Right hindlimb (tissue), 1 donor: ENCODE results near the gene TEKT3.

Experiments used
- DNase-seq: peaks from one replicate; pipeline ENCODE4 v3.0.0-alpha.2; 2018

TEKT3 gene

DNA sequence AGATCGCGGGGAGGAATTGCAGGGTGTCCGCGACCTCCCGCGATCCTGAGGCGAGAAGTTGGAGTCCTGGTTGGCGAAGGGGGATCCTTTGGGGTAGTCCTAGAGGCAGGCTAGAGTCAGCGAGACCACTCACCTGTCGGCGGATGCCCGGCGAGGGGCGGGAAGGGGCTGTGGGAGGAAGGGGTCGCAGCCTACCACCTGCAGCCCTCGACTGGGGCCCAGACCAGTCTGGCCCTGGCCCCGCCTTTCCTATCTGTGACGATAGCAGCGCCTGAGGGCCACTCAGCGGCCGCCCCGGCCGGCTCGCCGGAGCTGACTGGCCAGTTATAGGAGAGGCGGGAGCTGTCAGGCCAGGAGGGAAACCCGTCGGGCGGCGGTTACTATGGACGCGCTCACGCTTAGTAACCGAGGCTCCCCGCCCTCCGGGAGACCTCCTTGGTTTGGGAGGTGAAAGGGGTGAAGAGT, at the start of gene TEKT3:
TSS of gene TEKT3 (minus strand) at position 213 of the 465 bp plus-strand sequence. CDS start 10,012 bp downstream, outside the sequence.
- DNase-seq: peak; percentile 89

DNA sequence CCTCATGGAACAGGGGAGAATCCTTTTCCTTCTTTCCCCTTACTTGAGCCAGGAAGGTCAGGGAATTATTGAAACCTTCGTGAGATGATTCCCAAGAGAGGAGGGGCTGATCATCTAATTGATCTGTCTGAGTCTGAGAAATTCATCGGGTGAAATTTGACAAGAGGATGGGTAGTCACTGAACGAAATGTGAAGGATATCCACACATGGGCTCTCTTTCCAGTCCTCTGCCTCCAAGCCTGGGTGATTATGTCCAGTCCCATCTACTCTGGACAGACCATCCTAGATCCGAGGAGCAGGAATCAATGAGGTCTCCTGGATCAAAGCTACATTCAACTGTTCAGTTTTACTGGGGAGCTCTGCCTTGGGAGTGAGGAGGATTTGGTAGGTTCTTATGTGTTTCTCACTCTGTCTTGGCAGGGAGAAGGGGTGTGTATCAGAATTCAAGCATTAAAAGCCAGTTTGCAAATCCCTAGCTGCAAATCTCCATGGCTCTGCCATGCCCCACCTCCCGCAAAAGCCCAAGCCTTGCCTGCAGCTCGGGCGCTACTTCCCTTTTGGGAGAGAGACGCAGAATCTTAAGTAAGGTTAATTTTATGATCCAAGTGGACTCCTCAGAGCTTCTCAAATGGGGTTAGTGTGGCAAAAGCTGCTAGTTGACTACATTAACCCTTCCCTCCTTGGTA, 47.1 kb upstream of the TEKT3 start:
- DNase-seq: no peak

DNA sequence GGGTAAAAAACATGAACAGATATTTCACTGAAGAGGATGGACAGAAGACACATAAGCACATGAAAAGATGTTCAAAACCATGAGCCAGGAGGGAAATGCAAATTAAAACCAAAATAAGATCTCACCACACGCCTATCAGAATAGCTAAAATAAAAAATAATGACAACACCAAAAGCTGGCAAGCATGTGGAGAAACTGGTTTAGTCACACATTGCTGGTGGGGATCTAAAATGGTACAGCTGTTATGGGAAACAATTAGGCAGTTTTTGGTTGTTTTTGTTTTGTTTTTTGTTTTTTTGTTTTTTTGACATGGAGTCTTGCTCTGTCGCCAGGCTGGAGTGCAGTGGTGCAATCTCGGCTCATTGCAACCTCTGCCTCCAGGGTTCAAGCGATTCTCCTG, 44.7 kb upstream of the TEKT3 start:
- DNase-seq: no peak

DNA sequence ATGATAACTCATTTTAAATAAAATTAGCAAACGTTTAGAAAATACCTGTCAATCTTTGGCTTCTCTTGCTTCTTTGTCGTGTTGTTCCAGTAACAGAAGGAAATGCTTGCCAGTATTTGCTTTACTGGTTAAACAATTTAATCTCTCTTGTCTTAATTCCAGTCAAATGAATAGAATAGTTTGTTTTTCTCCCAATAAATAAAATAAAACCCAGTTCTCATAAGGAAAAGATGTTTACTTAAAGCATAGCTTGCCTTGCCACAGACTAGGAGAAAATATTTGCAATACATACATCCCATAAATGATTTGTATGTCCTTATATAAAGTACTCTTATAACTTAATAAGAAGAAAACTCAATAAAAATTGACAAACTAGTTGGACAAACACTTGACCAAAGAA, 43.9 kb upstream of the TEKT3 start:
- DNase-seq: no peak

DNA sequence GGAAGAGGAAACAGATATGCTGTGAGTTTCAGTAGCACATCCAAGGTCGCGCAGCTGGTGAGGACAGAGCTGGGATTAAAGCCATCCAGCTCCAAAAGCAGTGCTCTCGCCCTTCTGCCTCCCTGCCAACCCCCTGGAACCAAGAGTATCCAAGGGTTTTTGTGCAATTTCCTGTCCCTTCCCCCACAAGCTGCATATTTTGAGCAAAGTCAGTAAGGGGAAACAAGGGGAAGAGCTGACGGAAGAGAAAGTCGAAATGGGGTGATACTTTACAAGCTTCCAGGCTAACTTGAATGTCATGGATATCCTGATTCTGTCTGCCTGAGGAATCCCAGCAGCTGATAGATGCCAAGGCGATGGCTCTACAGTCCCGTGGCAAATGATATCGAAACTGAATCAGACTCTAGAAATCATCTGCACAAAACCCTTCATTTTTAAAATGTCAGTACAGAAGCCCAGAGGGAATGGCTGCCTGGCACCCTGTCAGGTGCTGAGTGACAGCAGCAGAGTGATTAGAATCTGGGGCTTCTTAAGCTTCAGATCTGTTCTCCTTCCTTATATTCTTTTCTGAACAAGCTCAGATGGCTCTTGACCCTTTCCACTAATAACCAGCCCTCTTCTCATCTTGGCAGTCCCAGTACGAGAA, 42.9 kb upstream of the TEKT3 start:
- DNase-seq: peak; percentile 63

DNA sequence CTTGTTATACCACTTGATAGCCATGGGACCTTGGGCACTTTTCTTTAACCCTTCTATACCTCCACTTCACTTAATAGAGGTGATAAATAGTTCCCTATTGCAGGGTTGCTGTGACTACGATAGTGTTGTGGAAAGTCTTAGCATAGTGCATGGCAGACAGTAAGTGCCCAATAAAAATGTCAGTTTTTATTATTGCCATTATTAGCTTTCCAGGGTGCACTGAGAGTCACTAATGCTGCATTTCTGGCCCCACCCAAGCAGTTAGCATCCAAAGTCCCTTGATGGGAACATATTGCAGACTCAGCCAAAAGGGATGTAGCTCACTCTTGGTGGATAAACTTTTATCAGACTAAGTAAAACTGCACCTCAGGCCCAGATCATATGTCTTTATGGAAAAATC, 41.5 kb upstream of the TEKT3 start:
- no peak for DNase-seq

DNA sequence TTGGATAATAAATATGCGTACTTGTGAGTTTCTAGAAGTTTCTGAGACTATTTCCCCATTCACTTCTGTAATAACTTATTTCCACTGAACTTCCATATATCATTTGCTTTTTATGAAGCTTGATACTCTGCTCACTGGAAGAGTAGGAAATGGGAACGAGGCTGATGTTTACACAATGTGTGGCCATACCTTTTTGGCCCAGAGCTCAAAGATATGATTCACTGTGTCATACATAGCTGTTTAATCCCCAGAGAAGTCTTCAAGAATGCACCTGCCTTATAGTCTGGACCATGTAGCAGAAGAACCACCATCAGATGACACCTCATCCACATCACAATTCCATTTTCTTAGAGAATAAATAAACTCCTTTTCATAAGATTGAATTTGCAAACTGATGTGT, 40.3 kb upstream of the TEKT3 start:
- no peak for DNase-seq

DNA sequence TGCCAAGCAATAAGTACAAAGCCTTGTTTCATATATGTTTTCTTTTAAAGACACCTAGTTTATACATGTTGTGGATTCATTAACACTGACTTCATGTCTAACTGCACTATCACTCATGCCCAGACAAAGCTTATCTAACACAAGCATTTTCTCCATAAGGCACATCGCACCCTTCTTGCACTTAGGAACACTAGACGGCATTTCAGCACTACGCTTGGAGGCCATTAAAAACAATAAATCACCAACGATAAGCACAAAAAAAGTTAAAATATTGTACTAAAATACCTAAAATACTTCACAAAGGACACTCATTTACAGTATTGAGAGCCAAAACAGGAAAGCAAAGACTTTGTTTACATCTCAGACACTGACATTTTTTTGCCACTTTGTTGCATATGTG, 39.0 kb upstream of the TEKT3 start:
- DNase-seq: no peak

DNA sequence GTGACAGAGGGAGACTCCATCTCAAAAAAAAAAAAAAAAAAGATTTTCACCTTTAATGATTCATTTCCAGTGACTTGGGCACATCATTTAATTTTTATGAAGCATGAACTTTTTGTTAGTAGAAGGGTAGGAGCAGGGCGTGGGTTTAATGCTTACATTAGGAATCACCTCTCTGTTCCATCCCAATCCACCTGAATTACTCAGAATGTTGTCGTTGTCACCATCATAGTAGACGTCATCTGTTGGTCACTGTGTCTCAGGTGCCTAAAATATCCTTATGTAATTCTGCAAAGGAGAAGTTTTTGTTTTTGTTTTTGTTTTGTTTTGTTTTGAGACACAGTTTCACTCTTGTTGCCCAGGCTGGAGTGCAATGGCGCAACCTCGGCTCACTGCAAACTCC, 38.3 kb upstream of the TEKT3 start:
- no peak for DNase-seq

DNA sequence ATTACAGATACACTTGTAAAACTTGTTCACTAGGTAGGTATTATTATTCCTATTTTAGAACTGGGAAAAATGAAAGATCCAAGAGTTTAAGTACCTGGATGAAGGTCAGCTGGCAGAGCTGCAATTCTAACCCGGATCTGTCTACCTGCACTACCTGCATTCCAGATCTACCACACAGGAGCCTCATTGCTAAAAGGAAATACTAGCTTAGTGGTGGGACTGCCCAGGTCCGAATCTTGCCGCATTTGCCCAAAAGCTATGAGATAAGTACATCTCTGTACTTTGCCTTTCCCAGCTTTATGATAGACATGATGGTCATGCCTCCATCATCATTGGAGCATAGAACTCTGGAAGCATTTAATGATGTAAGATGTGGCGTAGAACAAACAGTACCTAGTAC, 36.8 kb upstream of the TEKT3 start:
- DNase-seq: no peak

DNA sequence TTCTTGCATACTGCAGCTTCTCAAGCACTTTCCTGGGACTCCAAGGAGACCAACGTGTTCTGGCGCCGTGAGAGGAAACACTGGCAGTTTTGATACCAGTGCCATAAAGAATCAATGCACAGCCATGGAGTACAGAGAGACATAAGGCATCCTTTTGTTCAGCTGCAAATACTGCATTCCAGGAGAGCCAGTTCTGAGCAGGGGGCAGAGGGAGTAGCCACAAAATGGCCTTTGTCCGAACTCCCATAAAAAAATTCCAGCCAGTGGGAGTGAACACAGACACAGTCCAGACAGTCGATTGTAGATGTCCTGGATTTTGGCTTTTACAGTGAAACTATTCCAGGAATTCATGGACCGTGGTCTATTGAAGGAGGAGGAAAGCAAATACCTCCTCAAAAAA, 36.2 kb upstream of the TEKT3 start:
- peak; percentile 34 for DNase-seq

DNA sequence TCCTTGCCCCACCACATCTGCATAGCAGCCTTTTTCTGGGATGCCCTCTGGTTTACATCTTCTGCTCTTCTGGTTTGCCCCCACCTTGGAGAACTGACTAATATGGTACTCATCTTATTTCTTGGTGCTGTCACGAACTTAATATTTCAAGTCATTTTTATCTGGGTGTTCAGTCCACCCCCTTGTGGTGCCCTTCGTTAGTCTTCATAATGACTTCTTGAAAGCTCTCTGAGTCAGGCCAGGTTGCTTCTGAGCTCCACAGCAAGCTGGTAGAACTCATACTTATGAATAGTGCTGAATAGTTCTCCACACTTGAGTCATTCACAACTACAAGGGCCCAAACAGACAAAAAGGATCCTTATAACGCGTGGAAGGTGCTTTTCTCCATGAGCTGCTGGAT, 35.8 kb upstream of the TEKT3 start:
- no peak for DNase-seq

DNA sequence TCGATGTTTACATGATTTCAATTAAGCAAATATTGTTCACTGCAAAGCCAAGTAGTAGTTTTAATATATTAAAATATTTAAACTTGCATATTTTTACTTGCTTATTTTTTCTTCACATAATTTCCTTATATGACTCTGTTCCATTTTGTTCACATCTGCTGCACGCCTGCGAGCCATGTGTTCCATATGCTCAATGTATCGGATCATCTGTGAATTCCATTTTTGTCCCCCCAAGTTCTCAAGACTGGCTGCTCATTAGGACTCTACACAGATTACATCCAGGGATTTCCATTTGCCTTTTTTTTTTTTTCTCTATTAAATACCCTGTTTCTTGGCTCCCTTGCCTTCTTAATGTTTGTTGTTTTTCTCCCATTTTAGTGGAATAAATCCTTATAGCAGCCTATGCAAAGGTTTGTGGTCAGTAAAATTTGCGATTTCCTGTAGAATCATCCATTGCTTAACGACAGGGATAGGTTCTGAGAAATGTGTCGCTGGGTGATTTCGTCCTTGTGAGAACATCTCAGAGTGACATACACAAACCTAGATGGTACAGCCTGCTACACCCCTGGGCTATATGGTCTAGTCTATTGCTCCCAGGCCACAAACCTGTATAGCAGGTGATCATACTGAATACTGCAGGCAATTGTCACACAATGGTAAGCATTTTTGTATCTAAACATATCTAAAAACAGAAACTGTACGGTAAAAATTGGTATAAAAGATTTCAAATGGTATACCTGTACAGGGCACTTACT, 30.2 kb upstream of the TEKT3 start:
- DNase-seq: no peak

DNA sequence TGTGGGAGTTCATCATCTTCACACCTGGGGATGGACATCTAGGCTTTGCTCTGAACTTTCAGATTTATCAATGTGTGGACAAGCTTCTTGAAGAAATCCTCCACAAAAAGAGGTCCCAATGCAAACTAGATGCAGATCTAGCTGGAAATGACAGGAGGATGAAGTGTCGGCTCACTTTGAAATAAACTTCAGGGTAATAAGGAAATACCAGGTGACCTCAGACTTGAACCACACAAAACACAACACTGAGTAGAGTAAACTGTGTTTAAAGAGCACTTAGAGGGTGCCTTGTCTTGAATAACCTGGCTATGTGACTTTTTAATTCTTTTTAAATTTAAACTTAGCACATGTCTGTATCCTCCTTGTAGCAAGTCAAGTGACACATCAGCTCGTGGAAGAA, 27.2 kb upstream of the TEKT3 start:
- DNase-seq: no peak

DNA sequence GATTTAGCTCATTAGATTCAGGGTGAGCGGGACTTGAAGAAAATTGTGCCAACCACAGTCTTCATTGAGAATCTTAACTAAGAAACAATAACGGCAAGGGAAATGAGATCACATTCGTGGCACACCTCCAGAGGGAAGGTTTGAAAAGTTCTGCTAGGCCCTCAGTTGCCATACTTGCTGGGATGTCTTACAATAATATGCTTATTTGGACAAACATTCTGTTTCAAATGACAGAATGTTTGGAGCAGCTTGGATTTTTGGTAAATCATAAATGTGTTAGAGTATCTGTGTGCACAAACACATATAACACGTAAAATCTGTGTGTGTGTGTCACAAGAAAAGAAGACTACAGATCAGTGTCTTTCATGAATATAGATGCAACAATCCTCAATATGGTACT, 24.6 kb upstream of the TEKT3 start:
- DNase-seq: no peak

DNA sequence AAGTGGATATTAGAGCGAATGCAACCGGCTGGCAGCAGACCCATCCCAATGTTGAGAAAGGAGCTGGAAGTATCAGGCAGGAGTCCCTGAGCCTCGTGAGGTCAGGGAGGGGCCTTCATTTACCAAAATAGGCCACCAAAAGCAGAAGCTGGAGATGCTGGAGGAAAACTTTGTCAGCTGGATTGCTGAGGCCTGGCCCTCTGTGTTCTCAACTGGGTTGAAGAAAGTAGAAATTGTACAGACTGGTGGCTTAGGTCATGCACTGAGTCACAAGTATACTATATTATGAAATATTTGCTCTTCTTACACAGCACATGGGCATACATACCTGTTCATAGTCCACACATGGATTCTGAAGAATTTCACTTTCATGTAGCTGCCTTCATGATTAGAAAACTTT, 23.2 kb upstream of the TEKT3 start:
- no peak for DNase-seq

DNA sequence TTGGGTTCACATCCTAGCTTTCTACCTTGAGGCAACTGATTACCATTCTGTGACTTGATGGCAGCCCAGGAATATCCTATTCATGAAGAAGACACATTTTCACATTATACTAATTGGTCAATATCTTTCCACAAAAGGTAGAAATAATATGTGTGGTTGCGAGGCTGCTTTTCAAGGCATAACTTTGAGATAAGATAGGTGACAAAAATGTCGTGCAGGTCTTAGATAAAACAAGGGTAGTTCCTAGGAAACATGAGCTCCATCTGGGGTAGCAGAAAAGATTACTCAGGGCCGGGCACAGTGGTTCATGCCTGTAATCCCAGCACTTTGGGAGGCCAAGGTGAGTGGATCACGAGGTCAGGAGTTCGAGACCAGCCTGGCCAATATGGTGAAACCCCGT, 22.3 kb upstream of the TEKT3 start:
- no peak for DNase-seq

DNA sequence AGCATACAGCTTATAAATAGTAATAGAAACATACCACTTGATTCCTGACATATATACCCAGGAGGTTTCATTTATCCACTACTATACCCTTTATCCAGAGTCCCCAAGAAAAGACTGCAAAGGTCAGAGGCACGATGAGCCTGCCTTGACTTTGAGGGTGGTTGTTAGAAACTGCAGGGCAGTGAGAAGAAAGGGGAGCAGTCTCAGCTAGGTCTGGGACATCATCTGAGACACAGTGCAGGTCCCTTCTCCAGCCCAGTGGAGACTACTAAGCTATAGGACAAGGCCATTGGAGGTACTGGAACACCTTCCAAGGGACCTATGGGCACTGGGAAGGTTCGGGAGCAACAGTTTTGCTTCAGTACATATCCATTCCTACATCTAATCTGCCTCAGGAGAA, 20.2 kb upstream of the TEKT3 start:
- DNase-seq: no peak

DNA sequence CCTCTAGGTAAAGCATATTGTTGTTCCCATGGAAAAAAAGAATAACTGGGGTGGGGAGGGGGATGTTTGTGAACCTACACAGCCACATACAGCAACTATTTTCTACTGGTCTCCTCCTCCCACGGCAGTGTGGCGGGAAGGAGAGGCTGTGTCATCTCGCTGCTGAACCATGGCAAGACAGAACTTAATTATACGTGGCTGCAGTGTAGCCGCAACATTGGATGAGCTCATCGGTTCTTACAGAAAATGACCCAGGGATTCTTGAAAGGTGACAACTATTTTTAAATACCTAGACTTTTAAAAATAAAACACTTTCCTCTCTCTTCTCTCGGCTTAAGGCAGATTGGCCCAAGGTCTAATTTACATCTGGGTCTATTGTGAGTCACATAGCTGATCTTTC, 19.8 kb upstream of the TEKT3 start:
- DNase-seq: no peak

DNA sequence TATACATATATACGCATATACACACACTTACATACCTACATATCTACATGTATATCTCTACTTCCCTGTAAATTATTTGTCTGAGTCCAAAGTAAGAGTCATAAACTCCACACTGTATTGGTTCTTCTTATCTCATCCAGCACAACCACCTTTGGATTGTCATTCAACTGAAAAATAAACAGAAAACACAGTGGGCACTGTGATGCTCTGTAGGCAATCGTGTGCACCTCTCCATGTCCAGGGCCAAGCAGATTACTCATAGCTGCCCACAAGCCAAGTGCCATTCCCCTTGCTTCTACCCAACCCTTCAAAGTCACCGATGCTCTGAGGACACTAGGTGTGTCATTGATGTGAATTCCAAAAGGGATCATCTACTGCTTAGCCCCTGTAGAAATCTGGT, 12.9 kb upstream of the TEKT3 start:
- no peak for DNase-seq

DNA sequence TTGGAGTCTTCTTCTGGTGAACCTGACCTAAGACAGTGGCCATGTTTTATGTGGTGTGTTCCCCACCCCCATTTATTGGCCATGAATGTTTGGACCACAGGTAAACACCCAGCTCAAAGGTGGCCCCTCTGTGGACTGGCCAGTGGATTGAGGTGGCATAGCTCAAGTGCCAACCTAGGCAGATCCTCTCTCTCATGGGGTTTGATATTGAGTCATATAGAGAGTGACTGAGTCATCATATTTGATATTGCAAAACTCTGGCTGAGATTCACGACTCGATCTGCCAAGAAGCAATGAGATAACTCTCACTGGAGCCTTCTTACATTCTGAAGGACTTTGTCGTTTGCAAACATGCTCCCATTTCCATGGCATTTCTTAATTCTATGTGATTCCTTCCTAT, 10.5 kb upstream of the TEKT3 start:
- no peak for DNase-seq

DNA sequence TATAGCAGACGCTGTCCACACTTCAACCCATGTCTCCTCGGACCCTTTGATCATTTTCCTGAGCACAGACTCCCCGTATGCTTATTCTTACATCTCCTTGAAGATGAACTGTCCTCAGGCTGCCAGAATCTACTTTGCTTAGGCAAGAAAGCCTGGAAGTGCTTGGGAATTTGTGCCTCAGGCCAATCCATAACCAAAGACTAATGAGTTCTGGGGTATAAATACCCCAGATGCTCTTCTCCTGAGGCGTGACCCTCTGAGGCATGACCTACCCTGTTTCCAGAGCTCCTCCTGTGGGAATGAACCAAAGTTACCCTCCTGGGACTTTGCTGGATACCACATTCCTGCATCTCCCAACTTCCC, 10.1 kb upstream of the TEKT3 start:
- no peak for DNase-seq

DNA sequence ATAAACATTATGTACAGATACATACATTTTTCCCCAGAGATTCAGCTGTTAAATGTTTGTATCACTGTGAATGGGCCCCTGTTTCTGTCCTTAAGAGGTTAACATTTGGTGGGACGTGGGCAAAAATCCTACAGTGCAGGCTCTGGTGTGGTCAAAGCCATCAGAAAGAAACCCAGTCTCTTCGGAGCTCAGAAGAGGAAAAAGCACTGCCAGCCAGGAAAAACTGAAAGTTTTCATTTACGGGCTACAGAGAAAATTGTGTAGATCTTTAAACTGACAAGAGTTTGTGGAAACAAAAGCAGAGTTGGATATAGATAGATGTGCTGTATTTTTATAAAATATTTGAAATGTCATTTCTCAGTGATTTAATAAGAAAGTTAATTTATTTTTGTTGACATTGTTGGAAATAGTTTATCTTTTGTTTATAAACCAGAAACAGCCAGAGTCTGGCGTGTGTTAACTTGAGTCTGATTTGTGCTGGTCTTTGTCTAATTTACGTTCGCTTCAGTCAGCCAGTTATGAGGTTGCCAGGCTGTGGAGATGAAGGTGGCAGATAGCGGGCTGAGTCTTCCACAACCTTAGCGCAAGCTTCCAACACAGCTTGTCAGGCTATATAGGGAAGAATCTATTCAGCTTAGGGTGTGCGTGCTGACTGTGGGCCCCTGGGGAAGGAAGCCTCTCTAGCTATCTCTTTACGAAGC, 9.5 kb upstream of the TEKT3 start:
- no peak for DNase-seq

DNA sequence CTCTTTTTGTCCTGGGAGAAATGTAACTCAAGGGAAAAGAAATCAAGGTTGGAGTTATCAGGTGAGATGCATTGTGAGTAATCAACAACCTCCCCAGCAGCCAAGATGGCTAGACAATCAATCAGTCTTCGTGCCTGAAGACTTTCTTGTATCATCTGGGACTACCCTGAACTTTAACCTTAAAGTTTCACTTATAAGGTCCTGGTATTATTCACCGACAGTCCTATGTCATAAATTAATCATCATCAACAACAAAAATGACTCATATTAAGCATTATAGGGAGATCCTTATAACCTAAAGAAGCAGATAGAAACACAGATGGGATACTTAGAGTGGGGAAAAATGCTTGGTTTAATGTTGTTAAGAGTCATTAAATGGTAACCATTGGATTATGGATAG, 7.7 kb upstream of the TEKT3 start:
- no peak for DNase-seq
